ENCODE data around the gene NUMB.
A peak's percentile ranks its signal among the peaks of the same experiment; 100 is the strongest.

Gene NUMB

GRCh38 chr14:73235531-73236155 is 222.7 kb downstream of the NUMB start:
- DNase-seq (ENCODE audit: low spot score) = peak; percentile 13
- in situ Hi-C loops (cut with MboI; ENCODE audit: low sequenced_read_pairs, unreplicated experiment) = no loop called here
- no peak for TF ChIP-seq CTCF (IDR thresholded peaks at IDR 0.05; ENCODE audit: borderline replicate concordance, control extremely low read depth, extremely low read depth, insufficient read depth, missing control alignments)

GRCh38 chr14:73234586-73235394 is 223.6 kb downstream of the NUMB start:
- TF ChIP-seq CTCF (IDR thresholded peaks at IDR 0.05; ENCODE audit: borderline replicate concordance, control extremely low read depth, extremely low read depth, insufficient read depth, missing control alignments) = no peak
- in situ Hi-C loops (cut with MboI; ENCODE audit: low sequenced_read_pairs, unreplicated experiment) = no loop called here
- no peak for DNase-seq (ENCODE audit: low spot score)

- DNase-seq (ENCODE audit: low spot score) = no peak
- in situ Hi-C loops (cut with MboI; ENCODE audit: low sequenced_read_pairs, unreplicated experiment) = no loop called here
- TF ChIP-seq CTCF (IDR thresholded peaks at IDR 0.05; ENCODE audit: borderline replicate concordance, control extremely low read depth, extremely low read depth, insufficient read depth, missing control alignments) = no peak
Measured at GRCh38 chr14:73234029-73234428, 224.3 kb downstream of the NUMB start.

GRCh38 chr14:73233564-73233963 is 224.8 kb downstream of the NUMB start:
- in situ Hi-C loops (cut with MboI; ENCODE audit: low sequenced_read_pairs, unreplicated experiment) = no loop called here
- DNase-seq (ENCODE audit: low spot score) = no peak
- TF ChIP-seq CTCF (IDR thresholded peaks at IDR 0.05; ENCODE audit: borderline replicate concordance, control extremely low read depth, extremely low read depth, insufficient read depth, missing control alignments) = no peak

GRCh38 chr14:73232984-73233383 is 225.4 kb downstream of the NUMB start:
- no peak for DNase-seq (ENCODE audit: low spot score)
- TF ChIP-seq CTCF (IDR thresholded peaks at IDR 0.05; ENCODE audit: borderline replicate concordance, control extremely low read depth, extremely low read depth, insufficient read depth, missing control alignments) = no peak
- in situ Hi-C loops (cut with MboI; ENCODE audit: low sequenced_read_pairs, unreplicated experiment) = no loop called here

- no peak for TF ChIP-seq CTCF (IDR thresholded peaks at IDR 0.05; ENCODE audit: borderline replicate concordance, control extremely low read depth, extremely low read depth, insufficient read depth, missing control alignments)
- peak; percentile 73 for DNase-seq (ENCODE audit: low spot score)
- in situ Hi-C loops (cut with MboI; ENCODE audit: low sequenced_read_pairs, unreplicated experiment) = no loop called here
Measured at GRCh38 chr14:73231981-73232851, 226.1 kb downstream of the NUMB start.
